OCI-LY3 (cell line): ENCODE measurements around the gene EXPH5.

ENCODE experiments used
- EZH2phosphoT487 ChIP-seq: fragments of 200-600 bp; shearing (Covaris generic); IDR thresholded peaks from 2 replicates; pipeline ENCODE4 v1.6.1; 2018; ENCODE audit warnings: antibody characterized with exemption, mixed run types, low read depth
- TF ChIP-seq, protein P1 (sequence below): fragments of 200-600, 300-600 bp; sonication (generic); IDR thresholded peaks from 2 replicates; pipeline ENCODE4 v1.5.1; 2014; ENCODE audit warnings: antibody characterized with exemption, low read length, low read depth

DNA sequence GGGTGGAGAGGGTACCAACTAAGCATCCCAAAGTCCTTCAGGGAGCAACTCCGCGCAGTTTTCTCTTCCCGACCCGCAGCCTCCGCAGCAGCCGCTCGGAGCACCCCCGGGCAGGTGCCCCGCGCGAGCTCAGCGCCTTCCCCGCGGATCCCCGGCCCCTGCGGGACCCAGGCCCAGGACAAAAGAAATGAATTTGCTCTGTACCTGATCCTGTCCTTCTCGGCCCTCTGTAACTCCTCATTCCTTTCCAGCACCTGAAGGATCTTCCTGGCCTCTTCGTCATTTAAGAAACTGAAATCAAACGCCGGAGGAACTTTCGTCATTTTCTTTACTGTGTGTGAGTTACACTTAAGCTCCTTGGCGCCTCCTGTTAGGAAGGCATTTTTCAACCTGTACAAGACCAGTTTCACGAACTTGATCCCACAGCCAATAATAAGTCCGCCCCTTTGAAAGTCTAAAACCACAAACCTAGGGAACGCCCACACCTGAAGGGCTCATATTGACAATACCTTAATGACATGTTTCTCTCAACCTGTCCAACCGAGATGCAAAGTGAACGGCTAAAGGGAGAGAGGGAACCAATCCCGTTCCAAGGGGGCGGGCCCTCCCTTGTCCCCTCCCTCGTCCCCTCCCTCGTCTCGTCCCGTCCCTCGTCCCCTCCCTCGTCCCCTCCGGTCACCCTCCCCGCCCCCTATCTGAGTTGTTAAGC, at the start of gene EXPH5:
- TF ChIP-seq, protein P1, sequence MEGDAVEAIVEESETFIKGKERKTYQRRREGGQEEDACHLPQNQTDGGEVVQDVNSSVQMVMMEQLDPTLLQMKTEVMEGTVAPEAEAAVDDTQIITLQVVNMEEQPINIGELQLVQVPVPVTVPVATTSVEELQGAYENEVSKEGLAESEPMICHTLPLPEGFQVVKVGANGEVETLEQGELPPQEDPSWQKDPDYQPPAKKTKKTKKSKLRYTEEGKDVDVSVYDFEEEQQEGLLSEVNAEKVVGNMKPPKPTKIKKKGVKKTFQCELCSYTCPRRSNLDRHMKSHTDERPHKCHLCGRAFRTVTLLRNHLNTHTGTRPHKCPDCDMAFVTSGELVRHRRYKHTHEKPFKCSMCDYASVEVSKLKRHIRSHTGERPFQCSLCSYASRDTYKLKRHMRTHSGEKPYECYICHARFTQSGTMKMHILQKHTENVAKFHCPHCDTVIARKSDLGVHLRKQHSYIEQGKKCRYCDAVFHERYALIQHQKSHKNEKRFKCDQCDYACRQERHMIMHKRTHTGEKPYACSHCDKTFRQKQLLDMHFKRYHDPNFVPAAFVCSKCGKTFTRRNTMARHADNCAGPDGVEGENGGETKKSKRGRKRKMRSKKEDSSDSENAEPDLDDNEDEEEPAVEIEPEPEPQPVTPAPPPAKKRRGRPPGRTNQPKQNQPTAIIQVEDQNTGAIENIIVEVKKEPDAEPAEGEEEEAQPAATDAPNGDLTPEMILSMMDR = no peak
- TF ChIP-seq EZH2phosphoT487 = no peak
